ENCODE results near the gene RBM33. TPM values are rescaled to one million over a fixed set of nuclear protein-coding genes. Genes with fewer than 3 reads are reported as not detected.

RBM33 gene
- total and polyA plus RNA-seq, 10 of the 15 experiments (the other 5 are each of a cell fraction or from before 2014, with no cell fraction given), result 4.7 to 67.2 (median 24.3) TPM

- TF ChIP-seq BMI1 (IDR thresholded peaks at IDR 0.05; ENCODE audit: borderline replicate concordance), result no peak
- TF ChIP-seq NFIC (IDR thresholded peaks at IDR 0.05; ENCODE audit: low read depth, low read length), result peak; percentile 91
- TF ChIP-seq ZNF384 (IDR thresholded peaks at IDR 0.05; ENCODE audit: borderline replicate concordance, low read depth, low read length), result no peak
- no peak for TF ChIP-seq SMAD5 (IDR thresholded peaks at IDR 0.05; ENCODE audit: low read depth)
- no peak for TF ChIP-seq CHD4 (IDR thresholded peaks at IDR 0.05)
- TF ChIP-seq TCF12 (IDR thresholded peaks at IDR 0.05; ENCODE audit: low read depth, low read length), result peak; percentile 94
- TF ChIP-seq RFX5 (IDR thresholded peaks at IDR 0.05; ENCODE audit: low read depth, low read length), result no peak
- TF ChIP-seq TARDBP (IDR thresholded peaks at IDR 0.05; ENCODE audit: borderline replicate concordance), result no peak
- TF ChIP-seq DPF2 (IDR thresholded peaks at IDR 0.05), result 0 out of 2 replicates have a peak, but pooled peaks have one; percentile 28
- peak; percentile 22 for TF ChIP-seq BCL3 (IDR thresholded peaks at IDR 0.05; ENCODE audit: borderline replicate concordance, insufficient read depth, low read depth, low read length, poor library complexity, severe bottlenecking)
- TF ChIP-seq, protein P1, sequence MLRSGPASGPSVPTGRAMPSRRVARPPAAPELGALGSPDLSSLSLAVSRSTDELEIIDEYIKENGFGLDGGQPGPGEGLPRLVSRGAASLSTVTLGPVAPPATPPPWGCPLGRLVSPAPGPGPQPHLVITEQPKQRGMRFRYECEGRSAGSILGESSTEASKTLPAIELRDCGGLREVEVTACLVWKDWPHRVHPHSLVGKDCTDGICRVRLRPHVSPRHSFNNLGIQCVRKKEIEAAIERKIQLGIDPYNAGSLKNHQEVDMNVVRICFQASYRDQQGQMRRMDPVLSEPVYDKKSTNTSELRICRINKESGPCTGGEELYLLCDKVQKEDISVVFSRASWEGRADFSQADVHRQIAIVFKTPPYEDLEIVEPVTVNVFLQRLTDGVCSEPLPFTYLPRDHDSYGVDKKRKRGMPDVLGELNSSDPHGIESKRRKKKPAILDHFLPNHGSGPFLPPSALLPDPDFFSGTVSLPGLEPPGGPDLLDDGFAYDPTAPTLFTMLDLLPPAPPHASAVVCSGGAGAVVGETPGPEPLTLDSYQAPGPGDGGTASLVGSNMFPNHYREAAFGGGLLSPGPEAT (IDR thresholded peaks at IDR 0.05; ENCODE audit: low read depth), result peak; percentile 36; the same call in 1 of the 2 replicates
- TF ChIP-seq USF2 (IDR thresholded peaks at IDR 0.05; ENCODE audit: borderline replicate concordance, low read depth, low read length), result no peak
- no peak for TF ChIP-seq EZH2 (IDR thresholded peaks at IDR 0.05; ENCODE audit: borderline replicate concordance, control insufficient read depth, low read depth, low read length)
- TF ChIP-seq BCL11A (IDR thresholded peaks at IDR 0.05; ENCODE audit: low read depth, low read length), result peak; percentile 72; the same call in 1 of the 2 replicates
- no peak for TF ChIP-seq MYC (IDR thresholded peaks at IDR 0.05; ENCODE audit: insufficient read depth, insufficient read length, insufficient replicate concordance, low read length, severe bottlenecking)
- no peak for TF ChIP-seq NRF1 (conservative IDR thresholded peaks at IDR 0.05; ENCODE audit: low read depth, low read length)
- no peak for TF ChIP-seq PKNOX1 (IDR thresholded peaks at IDR 0.05)
- no peak for TF ChIP-seq MXI1 (IDR thresholded peaks at IDR 0.05; ENCODE audit: low read depth, low read length)
- TF ChIP-seq, protein P2, sequence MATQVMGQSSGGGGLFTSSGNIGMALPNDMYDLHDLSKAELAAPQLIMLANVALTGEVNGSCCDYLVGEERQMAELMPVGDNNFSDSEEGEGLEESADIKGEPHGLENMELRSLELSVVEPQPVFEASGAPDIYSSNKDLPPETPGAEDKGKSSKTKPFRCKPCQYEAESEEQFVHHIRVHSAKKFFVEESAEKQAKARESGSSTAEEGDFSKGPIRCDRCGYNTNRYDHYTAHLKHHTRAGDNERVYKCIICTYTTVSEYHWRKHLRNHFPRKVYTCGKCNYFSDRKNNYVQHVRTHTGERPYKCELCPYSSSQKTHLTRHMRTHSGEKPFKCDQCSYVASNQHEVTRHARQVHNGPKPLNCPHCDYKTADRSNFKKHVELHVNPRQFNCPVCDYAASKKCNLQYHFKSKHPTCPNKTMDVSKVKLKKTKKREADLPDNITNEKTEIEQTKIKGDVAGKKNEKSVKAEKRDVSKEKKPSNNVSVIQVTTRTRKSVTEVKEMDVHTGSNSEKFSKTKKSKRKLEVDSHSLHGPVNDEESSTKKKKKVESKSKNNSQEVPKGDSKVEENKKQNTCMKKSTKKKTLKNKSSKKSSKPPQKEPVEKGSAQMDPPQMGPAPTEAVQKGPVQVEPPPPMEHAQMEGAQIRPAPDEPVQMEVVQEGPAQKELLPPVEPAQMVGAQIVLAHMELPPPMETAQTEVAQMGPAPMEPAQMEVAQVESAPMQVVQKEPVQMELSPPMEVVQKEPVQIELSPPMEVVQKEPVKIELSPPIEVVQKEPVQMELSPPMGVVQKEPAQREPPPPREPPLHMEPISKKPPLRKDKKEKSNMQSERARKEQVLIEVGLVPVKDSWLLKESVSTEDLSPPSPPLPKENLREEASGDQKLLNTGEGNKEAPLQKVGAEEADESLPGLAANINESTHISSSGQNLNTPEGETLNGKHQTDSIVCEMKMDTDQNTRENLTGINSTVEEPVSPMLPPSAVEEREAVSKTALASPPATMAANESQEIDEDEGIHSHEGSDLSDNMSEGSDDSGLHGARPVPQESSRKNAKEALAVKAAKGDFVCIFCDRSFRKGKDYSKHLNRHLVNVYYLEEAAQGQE (IDR thresholded peaks at IDR 0.05; ENCODE audit: low read depth, low read length), result no peak
- TF ChIP-seq NFYA (IDR thresholded peaks at IDR 0.05; ENCODE audit: borderline replicate concordance, low read depth, low read length), result no peak
- peak; percentile 88 for TF ChIP-seq JUNB (IDR thresholded peaks at IDR 0.05)
- TF ChIP-seq SIN3A (IDR thresholded peaks at IDR 0.05; ENCODE audit: low read depth, low read length), result no peak
These were observed 96.6 kb downstream of the RBM33 start (continued) for GRCh38 chr7:155741082-155741481.
